ENCODE measurements around the gene SLC25A21. TPM values are rescaled to one million over a fixed set of nuclear protein-coding genes. Genes with fewer than 3 reads are reported as not detected.

Gene SLC25A21
- total and polyA plus RNA-seq, 7 donors: 0.07 to 0.37 (median 0.18) TPM; not detected in 1

GRCh38 chr14:37021390-37021789 lies 151.0 kb downstream of the SLC25A21 start:
- no peak overlapping the region for H3K4me3 ChIP-seq
- H3K27me3 ChIP-seq (ENCODE audit: insufficient read depth in 3 of 3, low read length in 2 of 3): no peaks in the 10 kb centered on the region
- H3K36me3 ChIP-seq (ENCODE audit: insufficient read depth in 1 of 2, low read depth in 1 of 2): no peaks in the 10 kb centered on the region
- TF ChIP-seq CTCF (IDR thresholded peaks at IDR 0.05): no peak
- ATAC-seq (no peak), DNase-seq (no peak)
- 69 to 72% (median 71%) methylated on average over 1 of the region's 1 CpG for WGBS, 3 donors
- no peaks in the 10 kb centered on the region for H3K9me3 ChIP-seq
- H3K4me1 ChIP-seq: no peaks in the 10 kb centered on the region
- no peak overlapping the region for H3K27ac ChIP-seq
- intact Hi-C loops (cut with DNase I): no loop called here

GRCh38 chr14:37019488-37019887 lies 152.9 kb downstream of the SLC25A21 start:
- TF ChIP-seq CTCF (IDR thresholded peaks at IDR 0.05): no peak
- ATAC-seq: no peak
- Histone ChIP-seq H3K4me1 (no peaks in the 10 kb centered on the region), H3K27ac (no peak overlapping the region), H3K4me3 (no peak overlapping the region), H3K36me3 (ENCODE audit: insufficient read depth in 1 of 2, low read depth in 1 of 2) (no peaks in the 10 kb centered on the region), H3K9me3 (no peaks in the 10 kb centered on the region), H3K27me3 (ENCODE audit: insufficient read depth in 3 of 3, low read length in 2 of 3) (no peaks in the 10 kb centered on the region)
- DNase-seq: no peak
- 50 to 79% (median 68%) methylated on average over 1 of the region's 1 CpG for WGBS, 3 donors
- intact Hi-C loops (cut with DNase I): no loop called here

GRCh38 chr14:37018571-37019240 lies 153.7 kb downstream of the SLC25A21 start:
- TF ChIP-seq CTCF (IDR thresholded peaks at IDR 0.05): no peak
- Histone ChIP-seq H3K27ac (no peak overlapping the region), H3K27me3 (ENCODE audit: insufficient read depth in 3 of 3, low read length in 2 of 3) (no peaks in the 10 kb centered on the region), H3K4me3 (no peak overlapping the region), H3K9me3 (no peaks in the 10 kb centered on the region), H3K4me1 (no peaks in the 10 kb centered on the region), H3K36me3 (ENCODE audit: insufficient read depth in 1 of 2, low read depth in 1 of 2) (no peaks in the 10 kb centered on the region)
- 58 to 80% (median 68%) methylated on average over 3 of the region's 3 CpGs for whole genome bisulfite sequencing, 3 donors
- DNase-seq (no peak), ATAC-seq (no peak)
- intact Hi-C loops (cut with DNase I): no loop called here

GRCh38 chr14:37013078-37013477 lies 159.3 kb downstream of the SLC25A21 start:
- no peaks in the 10 kb centered on the region for H3K9me3 ChIP-seq
- intact Hi-C loops (cut with DNase I): no loop called here
- no peaks in the 10 kb centered on the region for H3K27me3 ChIP-seq (ENCODE audit: insufficient read depth in 3 of 3, low read length in 2 of 3)
- ATAC-seq: no peak
- TF ChIP-seq CTCF (IDR thresholded peaks at IDR 0.05): no peak
- H3K4me3 ChIP-seq: no peak overlapping the region
- no peak for DNase-seq
- no peaks in the 10 kb centered on the region for H3K4me1 ChIP-seq
- 13 to 16% (median 14%) methylated on average over 4 of the region's 4 CpGs for WGBS, 3 donors
- no peak overlapping the region for H3K27ac ChIP-seq
- no peaks in the 10 kb centered on the region for H3K36me3 ChIP-seq (ENCODE audit: insufficient read depth in 1 of 2, low read depth in 1 of 2)

- Histone ChIP-seq H3K4me3 (no peak overlapping the region), H3K4me1 (no peaks in the 10 kb centered on the region), H3K27ac (no peak overlapping the region), H3K36me3 (ENCODE audit: insufficient read depth in 1 of 2, low read depth in 1 of 2) (no peaks in the 10 kb centered on the region), H3K27me3 (ENCODE audit: insufficient read depth in 3 of 3, low read length in 2 of 3) (no peaks in the 10 kb centered on the region), H3K9me3 (no peaks in the 10 kb centered on the region)
- TF ChIP-seq CTCF (IDR thresholded peaks at IDR 0.05): no peak
- DNase-seq (no peak), ATAC-seq (no peak)
- intact Hi-C loops (cut with DNase I): no loop called here
- 47 to 60% (median 50%) methylated on average over 1 of the region's 1 CpG for WGBS, 3 donors
These were observed 173.7 kb downstream of the SLC25A21 start for GRCh38 chr14:36998686-36999085.

Data from psoas muscle (tissue), 8 donors.